HG03280 (cell line): Measurements from ENCODE around the gene PARP12.

Experiments
- ATAC-seq: cut with Tn5 transposase; IDR thresholded peaks from one replicate; pipeline ENCODE4 v1.9.1; 2021; ENCODE audit warnings: mild to moderate bottlenecking, moderate library complexity; ENCODE audit not compliant: unreplicated experiment

PARP12 gene

DNA sequence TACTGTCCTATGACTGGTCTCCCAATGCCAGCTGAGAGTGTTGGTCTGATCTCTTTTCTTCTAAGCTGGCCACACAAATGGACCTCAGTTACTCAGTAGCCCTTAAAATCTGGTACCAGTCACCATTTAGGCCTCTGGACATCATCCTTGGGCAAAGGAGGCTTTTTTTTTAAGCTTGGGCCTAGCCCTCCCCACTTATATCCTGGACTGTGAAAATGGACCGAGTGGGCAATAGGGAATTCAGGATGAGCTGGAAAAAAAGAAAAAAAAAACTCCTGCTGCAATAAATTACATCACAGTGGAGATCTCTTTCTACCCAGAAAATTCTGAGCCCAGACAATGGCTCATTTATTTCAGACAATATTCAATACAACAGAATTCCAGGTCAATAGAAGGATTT lies 68.4 kb downstream of the PARP12 start:
- no peak for ATAC-seq

- ATAC-seq: no peak
These were observed 69.2 kb downstream of the PARP12 start for GRCh38 chr7:139993592-139993991.

DNA sequence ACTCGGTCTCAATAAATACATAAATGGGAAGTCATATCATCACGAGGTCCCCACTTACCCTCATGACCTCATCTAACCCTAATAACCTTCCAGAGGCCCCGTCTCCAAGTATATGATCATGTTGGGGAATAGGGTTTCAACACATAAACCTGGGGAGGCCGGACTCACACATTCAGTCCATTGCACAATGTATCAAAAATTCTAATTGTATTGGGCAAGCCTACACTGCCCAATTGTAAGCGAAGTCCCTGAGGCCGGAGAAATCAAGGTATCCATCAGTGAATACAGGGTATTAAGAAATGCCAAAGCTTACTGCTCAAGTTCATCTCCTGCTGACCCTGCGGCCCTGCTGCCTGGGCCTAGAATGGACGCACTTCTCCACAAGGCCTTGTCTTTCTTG lies 69.6 kb downstream of the PARP12 start:
- no peak for ATAC-seq

DNA sequence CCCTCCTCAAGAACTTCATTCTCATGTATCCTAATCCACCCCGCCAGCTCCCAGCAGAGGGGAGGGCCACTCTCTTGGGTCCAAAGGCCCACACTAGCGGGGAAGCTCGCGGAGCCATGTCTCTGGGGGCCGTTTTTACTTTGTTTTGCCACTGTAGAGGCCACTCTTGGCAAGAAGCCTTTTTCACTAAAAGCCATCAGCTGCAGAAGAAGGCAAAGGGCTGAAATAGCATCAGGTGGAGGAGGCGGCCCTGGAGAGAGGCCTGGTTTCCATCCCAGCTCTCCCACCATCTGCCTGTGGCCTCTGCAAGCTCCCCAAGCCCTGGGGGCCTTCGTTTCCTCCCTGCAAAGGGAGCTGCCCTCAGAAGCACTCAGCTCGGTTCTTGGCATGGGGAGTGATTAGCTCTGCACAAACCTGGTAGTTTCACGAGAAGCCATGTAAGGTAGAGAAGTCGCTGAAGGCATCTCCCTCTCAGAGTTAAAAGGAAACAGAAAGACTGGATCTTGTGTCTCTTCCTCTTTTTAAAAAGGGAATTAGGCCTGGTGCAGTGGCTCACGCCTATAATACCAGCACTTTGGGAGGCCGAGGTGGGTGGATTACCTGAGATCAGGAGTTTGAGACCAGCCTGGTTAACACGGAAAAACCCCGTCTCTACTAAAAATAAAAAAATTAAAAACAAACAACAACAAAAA lies 70.3 kb downstream of the PARP12 start:
- ATAC-seq: no peak

DNA sequence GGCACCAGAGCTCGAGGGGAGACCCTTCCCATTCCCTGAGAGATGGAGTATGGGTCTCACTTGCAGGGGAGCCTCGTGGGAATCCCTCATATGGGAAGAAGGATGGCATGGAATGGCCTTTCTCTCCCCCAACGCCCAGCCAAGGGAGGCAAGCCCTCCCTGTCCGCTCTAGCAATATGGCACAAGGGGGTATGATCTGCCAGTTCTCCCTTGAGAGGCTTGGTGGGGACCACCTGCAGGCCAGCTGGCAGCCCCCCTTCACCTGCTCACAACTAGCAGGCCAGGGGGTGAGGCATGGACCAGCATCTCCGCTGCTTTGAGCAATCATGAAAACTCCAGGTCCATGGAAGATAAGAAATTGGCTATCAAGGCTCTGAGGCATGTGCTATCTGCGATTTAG lies 70.8 kb downstream of the PARP12 start:
- ATAC-seq: no peak

GRCh38 chr7:139991269-139991666 lies 71.5 kb downstream of the PARP12 start:
- ATAC-seq: no peak

GRCh38 chr7:139990571-139991268 lies 72.0 kb downstream of the PARP12 start:
- ATAC-seq: no peak

DNA sequence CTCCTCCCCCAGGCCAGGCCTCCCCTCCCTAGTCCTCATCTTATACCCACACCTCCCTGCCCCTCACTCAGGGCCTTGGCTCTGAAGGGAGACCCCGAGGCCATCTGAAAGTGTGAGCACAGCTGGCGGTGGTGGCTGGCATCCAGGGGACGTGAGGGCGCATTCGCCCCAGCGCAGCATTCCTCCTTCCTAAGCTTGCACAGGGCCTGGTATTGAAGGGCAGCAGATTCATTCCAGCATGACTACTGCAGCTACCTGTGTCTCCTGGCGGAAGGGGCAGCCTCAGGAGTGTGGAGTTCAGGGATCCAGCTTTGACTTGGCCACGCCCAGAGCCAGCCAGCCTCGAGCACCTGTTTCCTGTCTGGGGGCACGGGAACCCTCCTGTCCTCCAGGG lies 72.6 kb downstream of the PARP12 start:
- ATAC-seq: no peak

DNA sequence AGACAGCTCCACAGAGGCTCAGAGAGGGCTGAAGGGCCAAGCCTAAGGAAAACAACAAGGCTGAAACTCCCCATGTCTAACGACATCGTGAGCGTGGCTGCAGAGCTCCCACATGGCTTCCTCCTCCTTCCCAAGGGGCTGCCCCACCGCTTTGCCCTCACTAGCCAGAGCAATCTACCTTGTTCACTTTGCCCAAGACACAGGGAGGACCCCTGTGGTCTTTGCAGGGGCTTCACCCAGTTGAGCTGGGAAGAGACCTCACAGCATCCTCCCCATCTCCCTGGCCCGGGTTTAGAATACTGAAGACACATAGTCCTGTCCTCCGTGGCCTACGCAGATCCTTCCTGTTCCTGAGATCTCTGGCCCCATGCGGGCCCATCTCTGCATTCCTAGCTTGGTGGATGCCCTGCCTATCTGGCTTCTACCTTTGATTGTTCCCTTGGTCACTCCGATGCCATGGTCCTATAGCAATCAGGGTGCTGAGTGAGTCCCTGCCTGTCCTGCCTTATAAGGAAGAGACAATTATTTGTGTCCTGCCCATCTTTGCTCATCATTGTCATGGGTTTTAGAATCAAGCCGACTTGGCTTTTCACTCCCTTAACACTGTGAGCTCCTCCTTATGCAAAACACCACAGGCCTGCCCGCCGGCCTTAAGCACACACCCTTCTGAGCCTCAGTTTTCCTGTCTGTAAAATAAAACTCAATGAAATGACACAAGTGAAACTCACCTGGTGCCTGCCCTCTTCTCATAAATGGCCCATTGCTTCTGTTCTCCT lies 73.2 kb downstream of the PARP12 start:
- ATAC-seq: no peak

GRCh38 chr7:139987691-139988516 lies 74.8 kb downstream of the PARP12 start:
- ATAC-seq: no peak

DNA sequence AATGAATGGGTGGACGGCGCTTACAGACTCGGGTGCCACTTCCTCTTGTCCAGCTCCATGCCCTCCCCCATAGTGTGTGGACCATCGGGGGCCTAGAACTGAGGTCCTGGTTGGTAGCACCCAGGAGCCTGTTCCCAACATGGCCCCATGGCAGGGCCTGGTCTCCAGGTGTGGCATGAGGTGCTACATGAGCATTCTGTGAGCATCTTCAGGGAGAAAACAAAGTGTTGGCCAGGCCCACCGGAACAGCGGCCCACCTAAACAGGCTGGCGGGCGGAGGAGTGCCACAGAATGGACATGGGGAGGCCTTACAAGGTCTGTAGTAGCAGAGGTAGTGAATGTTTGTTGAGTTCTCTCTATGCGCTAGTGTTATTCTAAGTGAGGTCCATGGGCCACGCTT lies 76.9 kb downstream of the PARP12 start:
- no peak for ATAC-seq

- ATAC-seq: no peak
These were observed 77.9 kb downstream of the PARP12 start for GRCh38 chr7:139984642-139985539.

DNA sequence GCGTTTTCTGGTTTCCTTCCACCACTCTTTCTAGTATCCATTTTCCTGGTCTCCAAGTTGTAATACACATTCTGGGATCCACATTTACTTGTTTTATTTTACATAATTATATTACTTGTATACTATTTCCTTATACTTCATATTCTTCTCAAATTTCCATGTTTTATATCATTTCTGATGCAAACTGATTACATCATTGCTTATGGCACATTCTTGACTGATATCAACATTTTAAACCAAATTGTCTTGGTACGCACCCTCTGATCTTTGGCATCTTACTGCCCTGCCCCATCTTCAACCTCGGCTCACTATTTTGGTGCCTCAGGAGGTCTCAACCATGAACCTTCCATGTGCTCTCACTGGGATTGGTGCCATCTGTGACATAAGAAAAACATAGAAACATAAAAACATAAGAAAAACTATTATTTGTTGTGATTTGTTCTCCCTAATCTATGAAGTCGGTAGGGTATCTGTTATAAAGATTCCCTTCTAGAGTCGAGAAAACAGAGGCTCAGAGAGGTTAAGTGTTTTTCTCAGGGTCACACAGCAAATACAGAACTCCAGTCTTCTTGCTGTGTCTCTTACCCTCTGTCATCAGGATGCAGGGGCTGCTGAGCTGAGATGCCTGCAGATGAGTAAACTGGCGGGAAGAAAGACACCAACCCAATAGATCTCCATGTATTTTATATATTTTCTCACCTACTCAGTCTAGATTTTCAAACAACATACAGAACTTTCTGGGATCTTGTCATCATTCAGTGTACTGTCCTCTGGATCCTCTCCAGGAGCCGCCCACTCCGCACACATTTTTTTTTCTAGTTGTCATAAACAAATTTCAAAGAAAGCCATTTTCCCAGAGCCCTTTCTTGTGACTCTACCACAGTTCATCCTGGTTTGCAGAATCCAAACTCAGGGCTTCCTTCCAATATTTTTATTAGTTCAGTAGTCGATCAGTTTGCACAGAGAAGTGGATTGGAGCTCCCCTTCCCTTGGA lies 79.5 kb downstream of the PARP12 start:
- ATAC-seq: no peak

- no peak for ATAC-seq
These were observed 81.2 kb downstream of the PARP12 start for GRCh38 chr7:139981511-139981895.

GRCh38 chr7:139976838-139977656 lies 85.7 kb downstream of the PARP12 start:
- no peak for ATAC-seq

DNA sequence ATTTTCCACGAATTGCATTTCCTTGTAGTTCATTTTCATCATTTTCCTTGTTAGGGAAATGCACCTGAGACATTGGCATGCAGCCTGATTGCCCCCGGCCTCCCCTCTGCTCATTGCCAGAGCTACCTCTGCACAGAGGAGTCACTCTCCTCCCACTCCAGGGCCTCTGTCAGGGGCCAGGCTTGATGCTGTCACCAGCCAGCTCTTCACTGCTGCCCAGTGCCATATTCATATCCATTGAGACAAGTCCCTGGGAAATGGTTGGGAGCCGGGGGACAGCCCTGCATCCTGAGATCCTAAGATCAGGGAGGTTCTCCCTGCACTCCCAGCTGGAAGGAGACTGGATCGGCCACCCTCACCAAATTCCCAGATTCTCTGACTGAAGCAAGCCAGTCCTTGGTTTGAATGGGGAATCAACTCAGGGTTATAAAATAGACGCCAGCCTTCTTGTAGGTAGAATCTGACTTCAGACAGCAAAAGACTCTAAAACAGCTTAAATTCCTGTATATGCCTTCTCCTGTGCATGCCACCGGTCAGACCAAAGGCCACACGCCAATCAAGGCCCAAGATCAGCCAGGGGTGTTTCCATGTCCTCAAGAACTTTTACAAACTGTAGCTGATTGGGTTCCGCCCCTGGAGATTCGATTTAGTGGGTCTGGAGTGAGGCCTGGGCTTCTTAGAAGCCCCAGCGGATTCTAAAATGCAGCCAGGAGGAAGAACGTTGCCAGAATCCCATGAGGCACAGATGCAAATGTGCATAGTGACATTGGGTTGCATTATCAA lies 86.5 kb downstream of the PARP12 start:
- ATAC-seq: no peak

DNA sequence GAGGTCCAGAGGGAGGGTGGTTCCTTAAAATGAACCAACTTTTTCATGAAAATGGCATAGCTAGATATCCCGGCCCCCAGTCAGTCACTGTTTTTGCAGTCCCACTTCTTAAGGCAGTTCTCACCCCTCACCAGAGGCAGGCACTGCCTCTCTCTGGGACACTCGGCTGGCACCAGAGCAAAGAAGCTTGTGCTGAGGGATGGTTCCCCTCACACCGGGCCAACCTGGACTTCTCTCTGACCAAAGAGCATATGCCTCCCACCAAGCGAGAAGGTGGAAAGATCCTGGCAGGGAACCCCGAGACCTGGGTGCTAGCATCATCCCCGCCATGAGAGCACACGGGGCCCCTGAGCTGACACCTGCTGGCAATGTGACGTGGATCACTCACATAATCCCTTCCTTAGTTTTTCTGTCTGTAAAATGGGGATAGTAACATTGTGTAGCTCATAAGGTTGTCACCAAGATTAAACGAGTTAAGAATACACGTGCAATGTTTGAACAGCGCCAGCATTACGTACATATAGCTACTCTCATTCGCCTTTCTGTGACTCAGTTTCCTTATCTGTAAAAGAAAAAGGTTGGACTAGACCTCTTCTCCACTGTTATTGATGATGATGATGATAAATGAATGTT lies 88.5 kb downstream of the PARP12 start:
- no peak for ATAC-seq
